Measurements from ENCODE around the gene ACER3.
A peak's percentile ranks its signal among the peaks of the same experiment; 100 is the strongest.

ACER3 gene

GRCh38 chr11:77064648-77065217, 204.0 kb downstream of the ACER3 start:
- no peak for DNase-seq

- DNase-seq, result no peak
Measured at GRCh38 chr11:77065878-77066228, 205.1 kb downstream of the ACER3 start.

DNA sequence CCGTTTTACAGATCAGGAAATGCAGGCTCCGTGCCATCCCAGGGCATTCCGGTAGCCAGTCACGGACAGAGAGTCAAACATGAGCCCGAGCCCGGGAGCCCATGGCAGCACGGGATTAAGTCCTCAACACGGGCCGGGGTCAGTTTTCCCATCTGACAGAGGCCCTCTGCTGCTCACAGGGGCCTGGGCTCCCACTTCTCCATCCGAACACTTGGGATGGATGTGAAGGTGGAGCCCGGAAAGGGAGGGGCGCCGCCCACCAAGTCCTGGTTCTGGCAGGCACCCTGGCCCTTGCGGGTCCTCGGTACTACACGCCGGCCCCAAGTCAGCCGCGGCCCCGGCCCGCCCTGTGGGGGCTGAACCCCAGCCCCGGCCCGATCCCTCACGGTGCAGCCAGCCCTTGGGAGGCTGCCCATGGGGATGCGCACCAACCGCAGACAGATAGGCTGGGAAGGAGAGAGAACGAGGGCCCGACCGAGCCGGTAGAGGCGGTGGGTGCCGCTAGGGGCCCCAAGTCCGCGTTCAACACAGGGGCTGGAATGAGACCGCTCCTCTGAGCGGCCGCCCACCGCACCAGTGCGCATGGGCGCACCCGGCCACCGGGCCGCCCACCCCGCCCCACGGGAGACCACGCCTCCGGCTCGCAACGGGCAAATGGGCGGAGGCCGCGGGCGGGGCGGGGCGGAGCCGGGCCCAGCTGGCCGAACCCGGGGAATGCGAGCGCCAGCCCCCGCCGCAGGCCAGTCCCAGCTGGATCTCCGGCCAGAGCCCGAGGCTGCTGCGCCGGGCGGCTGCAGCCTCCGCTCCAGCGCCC, 205.7 kb downstream of the ACER3 start, which contains the start of gene CAPN5:
TSS of gene CAPN5 (plus strand) at position 743 of the 814 bp plus-strand sequence. CDS start 17,916 bp downstream, outside the sequence.
- DNase-seq, result peak; percentile 90

DNA sequence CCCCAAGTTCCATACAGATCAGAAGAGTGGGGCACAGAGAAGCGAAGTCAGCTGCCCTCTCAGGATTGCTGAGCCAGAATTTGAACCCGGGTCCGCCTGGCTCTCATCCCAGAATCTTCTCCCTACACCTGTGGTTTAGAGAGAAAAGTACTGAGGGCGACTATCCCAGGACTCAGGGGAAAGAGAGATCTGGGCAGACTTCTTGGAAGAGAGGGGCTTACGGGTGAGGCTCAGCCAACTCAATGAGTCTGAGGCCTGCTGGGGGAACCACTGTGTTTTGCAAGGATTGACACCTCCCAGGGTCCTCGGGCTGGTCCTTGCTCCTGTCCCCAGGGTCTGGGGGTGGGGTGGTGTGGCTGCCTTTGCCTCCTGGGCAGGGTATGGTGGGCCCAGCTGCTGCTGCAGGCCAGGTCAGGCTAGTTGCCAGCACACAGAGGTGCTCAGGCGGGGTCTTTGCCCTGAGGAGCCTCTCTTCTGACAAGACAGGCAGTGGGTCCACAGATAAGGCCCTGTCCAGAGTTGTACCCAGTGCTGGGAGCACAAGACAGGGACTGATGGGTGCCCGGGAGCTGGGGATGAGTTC, 207.2 kb downstream of the ACER3 start:
- DNase-seq, result no peak

DNA sequence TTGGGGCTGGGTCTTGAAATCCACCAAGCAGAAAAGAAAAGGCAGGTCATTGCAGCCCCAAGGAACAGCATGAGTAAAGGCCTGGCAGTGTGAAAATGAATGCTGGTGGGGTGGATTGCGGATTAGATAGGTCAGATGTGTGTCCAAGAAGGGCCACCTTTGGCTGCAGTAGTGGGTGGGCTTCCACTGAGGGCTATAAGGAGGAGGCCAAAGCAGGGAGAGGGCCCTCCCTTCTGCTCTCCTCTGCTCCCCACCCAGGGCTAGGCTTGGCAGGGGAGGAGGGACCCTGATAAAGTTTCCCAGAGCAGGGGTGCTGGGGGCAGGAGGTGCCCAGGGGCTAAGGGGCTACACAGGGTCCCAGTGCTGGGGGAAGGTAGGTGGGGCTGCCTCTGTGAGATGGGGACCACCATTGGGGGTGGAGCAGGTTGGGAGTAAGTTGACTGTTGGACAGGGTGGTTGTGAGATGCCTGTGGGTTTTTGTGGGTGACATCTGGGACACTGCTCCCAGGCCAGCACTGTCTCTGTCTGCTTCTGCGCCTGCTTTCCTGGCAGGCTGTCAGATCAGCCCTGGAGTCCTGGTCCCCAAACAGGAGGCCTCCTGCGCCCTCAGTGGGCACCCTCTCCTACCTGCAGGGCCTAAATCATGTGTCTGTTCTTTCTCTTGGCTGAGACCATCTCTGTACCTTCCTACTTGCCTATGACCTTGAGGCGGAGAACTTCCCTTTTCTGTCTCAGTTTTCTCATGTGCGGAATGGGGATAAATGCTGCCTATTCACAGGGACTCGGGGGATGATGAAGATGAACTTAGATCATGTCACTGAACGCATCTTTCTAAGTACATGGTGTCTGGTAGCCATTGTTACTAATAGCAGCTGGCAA, 208.0 kb downstream of the ACER3 start:
- no peak for DNase-seq

DNA sequence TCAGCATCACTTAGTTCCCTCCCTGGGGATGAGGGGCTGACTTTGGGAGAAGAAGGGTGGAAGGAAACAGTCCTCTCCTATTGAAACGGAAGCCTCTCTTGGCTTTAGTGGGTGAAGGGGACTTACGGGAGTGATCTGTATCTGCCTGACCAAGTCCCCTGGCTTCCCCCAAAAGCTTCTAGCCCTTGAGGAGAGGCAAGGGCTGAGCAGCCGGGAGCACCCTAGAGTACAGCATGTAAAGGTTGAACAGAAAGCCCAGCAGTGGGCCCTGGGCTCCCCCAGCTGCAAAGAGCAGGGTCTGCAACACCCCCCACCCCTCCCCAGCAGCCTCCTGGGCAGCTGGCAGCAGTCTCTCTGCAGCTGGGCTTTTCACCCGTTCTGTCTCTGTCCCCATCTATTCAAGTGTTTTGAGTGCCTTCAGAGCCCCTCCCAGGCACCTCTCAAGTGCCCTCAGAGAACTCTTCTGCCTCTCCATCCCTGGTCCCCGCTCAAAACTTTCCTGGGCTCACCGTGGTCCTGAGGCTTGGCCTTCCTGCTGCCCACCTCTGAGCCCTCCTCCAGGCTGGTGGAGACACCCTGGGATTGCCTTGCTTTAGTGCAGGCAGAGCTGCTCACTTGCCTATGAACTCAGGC, 208.7 kb downstream of the ACER3 start:
- DNase-seq, result no peak

DNA sequence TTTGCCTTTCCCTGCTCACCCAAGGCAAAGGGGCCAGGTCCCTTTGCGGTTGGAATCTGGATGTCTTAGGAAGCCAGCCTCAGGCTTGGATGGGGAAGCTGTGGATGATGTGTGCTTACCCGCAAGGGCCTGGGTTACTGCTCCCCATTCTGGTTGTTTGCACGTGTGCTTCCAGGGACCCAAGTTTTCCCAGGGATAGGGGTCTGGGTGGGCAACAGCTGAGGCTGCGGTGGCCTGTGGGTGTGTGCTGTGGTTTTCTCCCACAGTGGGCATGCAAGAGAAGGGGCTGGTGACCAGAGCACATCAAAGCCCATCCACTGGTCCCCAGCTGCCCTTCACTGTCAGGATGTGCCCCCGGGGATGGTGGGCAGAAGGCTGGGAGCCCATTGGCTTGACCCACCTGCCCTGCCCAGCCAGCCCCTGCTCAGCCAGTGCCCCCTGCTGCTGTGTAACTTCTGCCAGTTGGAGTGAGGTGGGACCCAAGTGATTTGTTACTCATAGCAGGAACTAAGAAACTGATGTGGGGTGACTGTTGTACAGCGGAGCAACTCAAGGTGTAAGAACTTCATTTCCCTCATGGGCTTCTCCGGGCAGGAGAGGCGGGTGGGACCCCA, 209.4 kb downstream of the ACER3 start:
- DNase-seq, result no peak

- no peak for DNase-seq
Measured at GRCh38 chr11:77071077-77071476, 210.4 kb downstream of the ACER3 start.

DNA sequence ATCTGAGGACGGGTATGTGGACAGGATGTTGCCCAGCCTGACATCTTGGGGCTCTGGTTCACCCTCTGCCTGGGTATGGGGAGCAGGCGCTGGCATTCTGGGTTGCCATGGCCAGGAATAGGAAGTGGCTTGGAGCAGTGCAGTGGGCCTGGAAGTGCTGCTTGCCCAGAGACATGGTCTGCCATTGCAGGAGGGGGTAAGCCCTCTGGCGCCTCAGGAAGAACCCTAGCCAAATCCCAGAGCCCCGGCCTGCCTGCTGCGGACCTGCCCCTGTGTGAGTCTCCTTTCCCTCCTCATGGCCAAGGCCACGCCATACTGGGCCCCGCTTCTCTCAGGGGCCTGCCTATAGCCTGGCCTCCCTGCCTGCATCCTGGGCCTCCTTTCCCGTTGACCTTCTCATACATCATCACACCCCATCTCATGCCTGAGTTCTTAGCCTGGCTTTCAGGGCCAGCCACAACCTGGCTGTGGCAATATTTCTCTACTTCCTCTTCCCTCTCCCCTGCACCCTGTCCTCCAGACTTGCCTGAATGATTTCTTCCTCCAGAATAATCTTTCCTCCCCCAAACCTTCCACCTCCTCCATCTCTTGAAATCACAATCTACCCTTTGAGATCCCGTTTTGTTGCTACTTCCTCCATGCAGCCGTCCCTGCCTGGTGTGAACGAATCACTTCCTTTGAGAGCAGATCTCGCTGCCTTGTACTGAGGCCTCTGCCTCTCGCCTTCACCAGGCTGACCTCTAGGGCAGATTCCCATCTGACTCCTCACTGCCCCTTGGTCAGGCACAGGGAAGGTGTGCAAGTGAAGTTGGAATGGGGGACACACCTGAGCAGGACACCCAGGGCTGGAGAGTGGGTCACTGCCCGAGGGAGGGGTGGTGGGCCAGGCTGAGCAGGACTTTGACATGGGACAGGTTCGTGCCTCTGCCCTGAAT, 211.2 kb downstream of the ACER3 start:
- DNase-seq, result no peak

DNA sequence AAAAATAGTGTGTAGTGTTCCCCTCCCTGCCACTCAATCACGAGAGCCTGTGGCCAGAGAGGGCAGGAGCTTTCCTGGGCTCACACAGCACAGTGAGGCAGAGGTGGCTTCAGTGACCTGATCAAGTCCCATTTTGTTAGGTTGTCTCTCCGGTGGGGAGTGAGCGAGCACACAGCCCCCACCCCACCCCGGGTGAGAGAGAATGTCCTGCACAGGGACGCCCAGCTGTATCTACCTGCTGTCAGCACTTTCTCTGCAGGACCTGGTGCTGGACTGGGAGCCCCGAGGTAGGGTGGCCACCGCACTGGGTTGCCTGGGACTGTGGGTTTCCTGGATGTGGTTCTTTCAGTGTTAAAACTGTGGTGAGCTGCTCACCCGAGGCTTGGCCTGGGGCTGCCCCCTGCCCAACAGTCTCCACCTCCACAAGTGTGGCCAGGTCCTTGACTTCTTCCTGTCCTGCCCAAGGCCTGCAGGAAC, 212.2 kb downstream of the ACER3 start:
- DNase-seq, result no peak

DNA sequence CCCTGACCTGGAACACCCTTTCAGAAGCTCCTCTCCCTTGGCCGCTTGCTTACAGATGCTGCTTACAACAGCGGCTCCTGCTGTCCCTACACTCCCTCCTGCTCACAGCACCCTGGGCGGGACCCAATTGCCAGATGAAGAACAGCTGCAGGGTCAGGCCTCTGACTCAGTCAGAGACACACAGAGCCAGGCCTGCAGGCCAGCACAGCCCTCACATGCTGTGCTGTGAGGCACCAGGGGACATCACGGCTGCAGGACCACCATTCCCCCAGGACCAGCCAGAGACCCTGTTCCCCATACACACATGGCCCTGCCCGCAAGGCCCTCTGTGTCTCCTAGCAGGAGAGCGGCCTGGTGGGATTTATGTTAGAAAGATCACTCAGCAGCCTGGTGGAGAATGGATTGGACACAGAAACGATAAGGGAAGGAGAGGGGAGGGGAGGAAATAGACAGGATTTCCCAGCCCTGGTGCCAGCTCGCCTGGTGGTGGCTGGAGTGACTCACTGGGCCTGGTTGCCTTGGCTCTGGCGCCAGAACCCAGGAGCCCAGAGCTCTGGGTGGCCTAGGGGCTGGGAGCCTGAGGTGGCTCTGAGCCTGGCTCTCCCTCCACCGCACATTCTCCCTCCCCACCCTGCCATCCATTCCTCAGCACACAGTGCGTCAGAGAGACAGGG, 212.7 kb downstream of the ACER3 start:
- DNase-seq, result no peak

DNA sequence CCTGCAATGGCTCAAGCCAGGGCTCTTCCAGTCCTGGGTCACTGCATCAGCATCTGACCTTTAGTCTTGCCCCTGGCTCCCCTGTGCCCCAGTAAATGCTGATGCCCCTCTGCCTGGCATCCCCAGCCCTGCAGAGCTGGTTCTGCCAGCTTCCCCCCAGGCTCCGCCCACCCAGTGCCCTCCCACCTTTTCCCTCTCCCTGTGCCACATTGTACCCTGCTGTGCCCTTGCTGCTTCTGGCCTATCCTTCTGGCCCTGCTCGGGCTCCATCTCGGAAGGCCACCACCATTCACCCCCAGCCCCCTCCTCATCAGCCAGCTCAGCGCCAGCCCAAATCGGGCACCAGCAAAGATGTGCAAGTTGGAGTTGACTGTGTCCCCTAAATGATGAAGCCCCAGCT, 213.5 kb downstream of the ACER3 start:
- no peak for DNase-seq

DNA sequence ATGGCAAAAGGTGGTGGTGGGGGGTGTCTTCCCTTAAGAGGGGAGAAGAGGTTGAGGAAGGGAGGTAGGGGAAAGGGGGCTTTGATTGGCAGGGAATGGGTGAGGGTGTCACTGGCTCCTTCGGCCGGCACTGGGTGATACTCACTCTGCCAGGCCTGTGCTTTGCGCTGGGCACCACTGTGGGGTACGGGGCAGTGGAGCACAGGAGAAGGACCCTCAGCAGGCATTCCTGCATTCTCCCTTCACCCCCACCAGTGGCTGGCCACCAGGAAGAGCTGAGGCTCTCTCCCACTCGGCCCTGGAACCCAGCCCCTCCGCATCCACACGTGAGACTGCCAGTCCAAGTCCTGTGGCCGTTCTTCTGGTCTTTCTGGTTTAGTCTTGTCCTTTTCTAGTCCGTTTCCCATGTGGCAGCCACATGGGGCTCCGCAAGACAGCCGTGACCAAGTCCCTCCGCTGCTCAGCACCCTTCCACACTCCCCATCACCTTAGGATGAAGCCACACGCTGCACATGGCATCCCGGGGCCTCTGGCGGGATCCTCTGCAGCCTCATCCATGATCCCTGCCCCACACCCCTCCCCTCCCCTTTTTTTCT, 214.0 kb downstream of the ACER3 start:
- DNase-seq, result no peak

- DNase-seq, result no peak
Measured at GRCh38 chr11:77075425-77075905, 214.7 kb downstream of the ACER3 start.
